HepG2 (cell line): ENCODE measurements around the gene NOCT. TPM values are rescaled to one million over a fixed set of nuclear protein-coding genes. Genes with fewer than 3 reads are reported as not detected.

Source experiments
- AGO1 ChIP-seq: fragments of 200-400 bp; formaldehyde crosslinking; IDR thresholded peaks from 2 replicates; pipeline ENCODE4 v1.6.1; 2017; ENCODE audit warnings: mild to moderate bottlenecking, low read depth, low read length, moderate library complexity; ENCODE audit not compliant: poor library complexity, severe bottlenecking
- CCAR2 ChIP-seq: fragments of 200-400 bp; formaldehyde crosslinking; optimal IDR thresholded peaks from 2 replicates; pipeline ENCODE3; 2018; ENCODE audit warnings: low read depth, mild to moderate bottlenecking, low read length, moderate library complexity
- FOXA3 ChIP-seq: IDR thresholded peaks from 2 replicates; pipeline ENCODE4 v1.6.1; 2016; ENCODE audit warnings: missing genetic modification reagents, missing compliant biosample characterization
- GZF1 ChIP-seq: sonication (generic); formaldehyde crosslinking; IDR thresholded peaks from 2 replicates; pipeline ENCODE4 v1.5.1; 2020; ENCODE audit warnings: mild to moderate bottlenecking, missing genetic modification reagents
- HNF4A ChIP-seq: sonication (generic); formaldehyde crosslinking; IDR thresholded peaks from 2 replicates; pipeline ENCODE4 v1.4.0; 2020; ENCODE audit warnings: missing genetic modification reagents
- JARID2 ChIP-seq: sonication (generic); formaldehyde crosslinking; IDR thresholded peaks from 2 replicates; pipeline ENCODE4 v1.8.1; 2023; ENCODE audit warnings: missing genetic modification reagents, inconsistent platforms; ENCODE audit not compliant: insufficient replicate concordance
- MAFK ChIP-seq, 2 experiments: IDR thresholded peaks in 1 of 2; conservative IDR thresholded peaks in 1 of 2; 2 replicates each; pipeline ENCODE4 v1.6.1; 2011; ENCODE audit warnings: improper control_type of control experiment in 2 of 2, low read length in 2 of 2
- MTA1 ChIP-seq: sonication (generic); formaldehyde crosslinking; IDR thresholded peaks from 2 replicates; pipeline ENCODE4 v1.4.0; 2020; ENCODE audit warnings: missing genetic modification reagents, mild to moderate bottlenecking, borderline replicate concordance
- NFIB ChIP-seq: sonication (generic); formaldehyde crosslinking; IDR thresholded peaks from 2 replicates; pipeline ENCODE4 v1.9.0; 2021; ENCODE audit warnings: missing genetic modification reagents, mild to moderate bottlenecking, borderline replicate concordance
- NFYB ChIP-seq: sonication (generic); formaldehyde crosslinking; IDR thresholded peaks from 2 replicates; pipeline ENCODE4 v1.4.0; 2020; ENCODE audit warnings: missing genetic modification reagents
- PAX8 ChIP-seq: sonication (generic); formaldehyde crosslinking; IDR thresholded peaks from 2 replicates; pipeline ENCODE4 v1.8.0; 2022; ENCODE audit warnings: mild to moderate bottlenecking, missing genetic modification reagents, borderline replicate concordance
- RELA ChIP-seq: sonication (generic); formaldehyde crosslinking; IDR thresholded peaks from 2 replicates; pipeline ENCODE4 v1.4.0; 2020; ENCODE audit warnings: missing genetic modification reagents
- SALL2 ChIP-seq: sonication (generic); formaldehyde crosslinking; IDR thresholded peaks from 2 replicates; pipeline ENCODE4 v1.8.1; 2023; ENCODE audit warnings: mild to moderate bottlenecking, missing genetic modification reagents, inconsistent platforms
- SMAD9 ChIP-seq: sonication (generic); formaldehyde crosslinking; IDR thresholded peaks from 2 replicates; pipeline ENCODE4 v1.5.1; 2020; ENCODE audit warnings: mild to moderate bottlenecking, missing genetic modification reagents
- SNRNP70 ChIP-seq: fragments of 200-400 bp; formaldehyde crosslinking; IDR thresholded peaks from 2 replicates; pipeline ENCODE4 v1.6.1; 2017; ENCODE audit warnings: mild to moderate bottlenecking, low read depth, low read length, moderate library complexity
- TFAP4 ChIP-seq: sonication (generic); IDR thresholded peaks from 2 replicates; pipeline ENCODE4 v1.6.1; 2016; ENCODE audit warnings: low read depth, borderline replicate concordance
- YEATS4 ChIP-seq: sonication (generic); formaldehyde crosslinking; IDR thresholded peaks from 2 replicates; pipeline ENCODE4 v1.4.0; 2020; ENCODE audit warnings: missing genetic modification reagents, borderline replicate concordance
- ZC3H4 ChIP-seq: sonication (generic); formaldehyde crosslinking; IDR thresholded peaks from 2 replicates; pipeline ENCODE4 v1.4.0; 2020; ENCODE audit warnings: missing genetic modification reagents, borderline replicate concordance
- ZFYVE20 ChIP-seq: sonication (generic); formaldehyde crosslinking; IDR thresholded peaks from 2 replicates; pipeline ENCODE4 v1.8.0; 2023; ENCODE audit warnings: low read depth, mild to moderate bottlenecking, moderate library complexity, missing genetic modification reagents, borderline replicate concordance
- ZNF251 ChIP-seq: sonication (generic); formaldehyde crosslinking; IDR thresholded peaks from 2 replicates; pipeline ENCODE4 v1.9.0; 2021; ENCODE audit warnings: mild to moderate bottlenecking, missing genetic modification reagents
- ZNF335 ChIP-seq: sonication (generic); formaldehyde crosslinking; IDR thresholded peaks from 2 replicates; pipeline ENCODE4 v1.4.0; 2020; ENCODE audit warnings: missing genetic modification reagents
- ZNF441 ChIP-seq: sonication (generic); formaldehyde crosslinking; IDR thresholded peaks from 2 replicates; pipeline ENCODE4 v1.7.0; 2021; ENCODE audit warnings: missing genetic modification reagents, borderline replicate concordance
- ZNF644 ChIP-seq: IDR thresholded peaks from 2 replicates; pipeline ENCODE4 v1.6.1; 2016; ENCODE audit warnings: low read depth
- ZNF678 ChIP-seq: sonication (generic); formaldehyde crosslinking; IDR thresholded peaks from 2 replicates; pipeline ENCODE4 v1.4.0; 2020; ENCODE audit warnings: mild to moderate bottlenecking, missing genetic modification reagents
- ZNF7 ChIP-seq: IDR thresholded peaks from 2 replicates; pipeline ENCODE4 v1.6.1; 2016; ENCODE audit warnings: missing biosample characterization, missing genetic modification reagents
- ZNF782 ChIP-seq: sonication (generic); formaldehyde crosslinking; IDR thresholded peaks from 2 replicates; pipeline ENCODE4 v1.4.0; 2020; ENCODE audit warnings: missing genetic modification reagents, mild to moderate bottlenecking, borderline replicate concordance
- ZNF878 ChIP-seq: sonication (generic); formaldehyde crosslinking; IDR thresholded peaks from 2 replicates; pipeline ENCODE4 v1.8.1; 2023; ENCODE audit warnings: mild to moderate bottlenecking, missing genetic modification reagents, moderate library complexity
- ZSCAN30 ChIP-seq: sonication (generic); formaldehyde crosslinking; IDR thresholded peaks from 2 replicates; pipeline ENCODE4 v1.5.0; 2020; ENCODE audit warnings: mild to moderate bottlenecking, missing genetic modification reagents
- polyA plus RNA-seq, 8 experiments: library from polyadenylated mRNA; depleted of rRNA in 3 of 8; stranded (reverse) in 7 of 8; unstranded in 1 of 8; fragments of >200 nt; fragmentation: Illumina TruSeq in 4 of 8; extraction: Trizol in 4 of 8; gene quantifications; 2 replicates each; pipeline versions ENCODE4 v1.2.1 to v1.2.3, GENCODE V29; 2011 to 2016; ENCODE audit warnings: low read depth in 4 of 8, missing spikeins in 1 of 8, mixed read lengths in 1 of 8; ENCODE audit not compliant: insufficient read depth in 1 of 8
- total RNA-seq, 5 experiments: library from RNA; depleted of rRNA; stranded (reverse); fragments of >200 nt; fragmentation: Illumina TruSeq; extraction: Trizol; gene quantifications; 2 replicates each; pipeline ENCODE4 v1.2.3, GENCODE V29; 2016; ENCODE audit warnings: low read depth in 1 of 5
- TF ChIP-seq, protein P1 (sequence below): IDR thresholded peaks from 2 replicates; pipeline ENCODE4 v1.6.1; 2016; ENCODE audit warnings: low read depth, borderline replicate concordance
- TF ChIP-seq, protein P2 (sequence below): sonication (generic); formaldehyde crosslinking; IDR thresholded peaks from 2 replicates; pipeline ENCODE4 v1.5.1; 2020; ENCODE audit warnings: missing genetic modification reagents, mild to moderate bottlenecking, borderline replicate concordance

Gene NOCT
- total and polyA plus RNA-seq, 2 of the 13 experiments (the other 11 are each of a cell fraction or from before 2014, with no cell fraction given) = 3.6 to 13.1 TPM

DNA sequence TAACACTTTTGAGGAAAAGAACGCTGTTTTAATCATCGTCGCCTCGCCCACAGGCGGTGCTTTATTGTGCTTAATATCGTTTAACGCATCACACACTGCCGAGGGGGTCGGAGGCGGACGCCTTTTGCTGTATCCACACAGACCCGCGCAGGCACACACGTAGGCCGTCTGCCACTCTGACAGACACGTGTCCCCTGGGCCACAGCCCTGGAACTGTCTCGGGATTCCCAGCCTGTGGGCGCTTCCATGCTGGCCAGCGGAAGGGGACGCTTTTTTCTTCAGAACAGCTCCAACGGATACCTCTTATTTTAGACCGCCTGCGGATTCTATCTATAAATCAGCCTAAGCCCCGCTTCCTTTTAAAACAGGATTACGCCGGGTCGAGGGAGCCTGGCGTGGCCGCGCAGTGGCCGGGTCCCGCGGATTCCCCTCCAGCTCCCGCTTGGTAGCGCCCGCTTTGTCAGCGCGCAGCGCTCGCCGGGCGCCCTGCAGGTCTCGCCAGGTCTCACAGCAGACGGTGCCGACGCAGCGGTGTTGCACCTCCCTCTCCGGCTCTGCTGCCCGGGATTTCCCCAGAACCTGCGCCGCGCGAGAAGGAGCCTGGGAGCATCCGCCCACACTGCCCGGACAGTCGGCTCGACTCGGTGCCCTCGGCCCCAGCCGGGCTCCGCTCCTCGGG, at the start of gene NOCT (continued):
- no peak for TF ChIP-seq NFIB
- no peak for TF ChIP-seq RELA (CRISPR knock-in tag)
- TF ChIP-seq ZFYVE20 (CRISPR knock-in tag) = no peak
- no peak for TF ChIP-seq HNF4A (CRISPR knock-in tag)
- 0 out of 2 replicates have a peak, but pooled peaks have one; percentile 52 for TF ChIP-seq ZNF782 (CRISPR knock-in tag)
- TF ChIP-seq ZNF441 = no peak; the same call in 1 of the 2 replicates
- TF ChIP-seq NFYB (CRISPR knock-in tag) = no peak
- no peak for TF ChIP-seq AGO1
- TF ChIP-seq CCAR2 = no peak
- TF ChIP-seq ZNF644 (CRISPR knock-in tag) = no peak
- TF ChIP-seq JARID2 (CRISPR knock-in tag) = no peak
- peak; percentile 80 for TF ChIP-seq YEATS4
- TF ChIP-seq ZSCAN30 (CRISPR knock-in tag) = 0 out of 2 replicates have a peak, but pooled peaks have one; percentile 57
- no peak for TF ChIP-seq ZC3H4
- TF ChIP-seq MAFK (conservative IDR thresholded peaks at IDR 0.05 in 1 of 2, IDR thresholded peaks at IDR 0.05 in 1 of 2; ENCODE audit: low read length in 2 of 2) = no peak
- TF ChIP-seq ZNF7 = no peak
- 0 out of 2 replicates have a peak, but pooled peaks have one; percentile 18 for TF ChIP-seq TFAP4
- TF ChIP-seq ZNF678 = peak; percentile 44; the same call in 1 of the 2 replicates
- TF ChIP-seq SNRNP70 = no peak
- TF ChIP-seq MTA1 (CRISPR knock-in tag) = no peak
- no peak for TF ChIP-seq PAX8 (CRISPR knock-in tag)
- TF ChIP-seq FOXA3 (CRISPR knock-in tag) = 0 out of 2 replicates have a peak, but pooled peaks have one; percentile 18
- TF ChIP-seq ZNF878 (CRISPR knock-in tag) = peak; percentile 22; the same call in 1 of the 2 replicates
- TF ChIP-seq, protein P1, sequence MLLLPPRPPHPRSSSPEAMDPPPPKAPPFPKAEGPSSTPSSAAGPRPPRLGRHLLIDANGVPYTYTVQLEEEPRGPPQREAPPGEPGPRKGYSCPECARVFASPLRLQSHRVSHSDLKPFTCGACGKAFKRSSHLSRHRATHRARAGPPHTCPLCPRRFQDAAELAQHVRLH = peak; percentile 92
- peak; percentile 81; the same call in 1 of the 2 replicates for TF ChIP-seq ZNF335 (CRISPR knock-in tag)
- TF ChIP-seq SALL2 (CRISPR knock-in tag) = peak; percentile 93
- TF ChIP-seq ZNF251 = no peak
- TF ChIP-seq GZF1 (CRISPR knock-in tag) = peak; percentile 33; the same call in 1 of the 2 replicates
- TF ChIP-seq, protein P2, sequence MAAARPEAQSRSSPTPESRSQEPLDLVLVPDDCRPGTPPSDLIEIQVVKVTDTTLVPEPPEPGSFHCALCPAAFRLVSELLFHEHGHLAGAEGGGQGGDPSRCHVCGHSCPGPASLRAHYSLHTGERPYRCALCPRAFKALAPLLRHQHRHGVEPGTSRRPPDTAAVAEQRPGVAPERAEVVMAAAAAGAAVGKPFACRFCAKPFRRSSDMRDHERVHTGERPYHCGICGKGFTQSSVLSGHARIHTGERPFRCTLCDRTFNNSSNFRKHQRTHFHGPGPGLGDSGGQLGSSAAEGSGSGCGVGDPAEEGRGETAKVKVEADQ (CRISPR knock-in tag) = peak; percentile 52; the same call in 1 of the 2 replicates
- 0 out of 2 replicates have a peak, but pooled peaks have one; percentile 15 for TF ChIP-seq SMAD9 (CRISPR knock-in tag)
